Liver (tissue), 3 donors: ENCODE measurements around the gene SURF1.

Experiments used
- EGR1 ChIP-seq, 2 donors: IDR thresholded peaks; 2 replicates each; pipeline ENCODE4 v1.6.1; 2016 to 2018; ENCODE audit warnings: antibody characterized with exemption in 2 of 2, low read depth in 2 of 2
- FOXA1 ChIP-seq: IDR thresholded peaks from 2 replicates; pipeline ENCODE4 v1.6.1; 2016; ENCODE audit warnings: antibody characterized with exemption
- FOXA2 ChIP-seq: IDR thresholded peaks from 2 replicates; pipeline ENCODE4 v1.6.1; 2016; ENCODE audit warnings: antibody characterized with exemption
- GABPA ChIP-seq, 2 donors: IDR thresholded peaks in 1 of 2; conservative IDR thresholded peaks in 1 of 2; 2 replicates each; pipeline ENCODE4 v1.6.1; 2016; ENCODE audit warnings: antibody characterized with exemption in 2 of 2, mild to moderate bottlenecking in 1 of 2, moderate library complexity in 1 of 2
- RAD21 ChIP-seq, 2 donors: IDR thresholded peaks; 2 replicates each; pipeline ENCODE4 v1.6.1; 2016; ENCODE audit warnings: antibody characterized with exemption in 2 of 2, mild to moderate bottlenecking in 2 of 2
- TAF1 ChIP-seq: conservative IDR thresholded peaks from 2 replicates; pipeline ENCODE4 v1.6.1; 2016; ENCODE audit warnings: antibody characterized with exemption, mild to moderate bottlenecking
- YY1 ChIP-seq: IDR thresholded peaks from 2 replicates; pipeline ENCODE4 v1.6.1; 2016; ENCODE audit warnings: antibody characterized with exemption, mild to moderate bottlenecking
- TF ChIP-seq, protein P1 (sequence below): fragments of 150-350 bp; IDR thresholded peaks from 2 replicates; pipeline ENCODE4 v1.5.1; 2017; ENCODE audit warnings: improper control_type of control experiment, low read depth, low read length; ENCODE audit not compliant: missing input control
- TF ChIP-seq, protein P2 (sequence below): IDR thresholded peaks from 2 replicates; pipeline ENCODE4 v1.6.1; 2016; ENCODE audit warnings: antibody characterized with exemption, mild to moderate bottlenecking
- TF ChIP-seq, protein P3 (sequence below): IDR thresholded peaks from 2 replicates; pipeline ENCODE4 v1.6.1; 2016; ENCODE audit warnings: antibody characterized with exemption
- TF ChIP-seq, protein P4 (sequence below): IDR thresholded peaks from 2 replicates; pipeline ENCODE4 v1.6.1; 2016; ENCODE audit warnings: antibody characterized with exemption
- donor health status: healthy.
- donor health status: healthy.

DNA sequence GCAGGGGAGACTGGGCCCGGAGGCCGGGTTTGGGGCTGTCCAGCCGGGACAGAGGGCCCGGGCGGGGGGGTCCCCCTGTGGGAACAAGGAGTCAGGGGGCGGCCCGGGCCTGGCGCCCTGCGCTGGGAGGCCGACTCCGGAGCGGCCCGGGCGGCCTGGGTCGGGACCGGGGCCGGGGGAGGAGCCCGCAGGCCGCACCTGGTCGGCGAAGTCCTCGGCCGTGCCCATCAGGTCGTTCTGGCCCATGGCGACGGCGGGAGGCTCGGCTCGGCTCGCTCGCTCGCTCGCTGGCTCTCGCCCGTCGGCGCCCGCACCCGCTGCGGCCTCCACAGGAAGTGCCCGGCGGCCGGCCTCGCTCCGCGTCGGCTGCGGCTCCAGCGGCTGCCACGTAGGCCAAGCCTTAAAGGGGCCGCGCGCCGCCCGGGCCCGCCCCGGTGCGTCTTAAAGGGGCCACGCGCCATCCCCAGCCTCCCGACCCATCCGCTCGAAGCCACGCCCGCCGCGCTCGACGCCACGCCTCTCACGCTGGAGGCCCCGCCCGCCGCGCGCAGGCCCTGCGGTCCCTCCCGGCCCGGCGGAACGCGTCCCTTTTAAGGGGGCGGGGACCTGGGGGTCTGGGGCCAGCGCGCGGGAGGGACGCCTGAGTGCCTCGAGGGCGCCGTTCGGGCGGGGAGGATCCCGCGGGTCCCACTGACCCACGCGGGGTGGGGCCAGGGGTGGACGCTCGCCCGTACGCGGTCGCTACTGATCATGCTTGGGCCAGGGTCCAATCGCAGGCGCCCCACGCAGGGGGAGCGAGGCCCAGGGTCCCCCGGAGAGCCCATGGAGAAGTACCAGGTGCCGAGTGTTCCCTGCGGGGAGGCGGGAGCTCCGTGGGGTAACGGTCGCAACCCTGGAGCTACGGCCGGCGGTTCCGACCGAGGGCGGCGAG lies 19.7 kb upstream of the SURF1 start, which contains the start of the genes STKLD1 and SURF4:
- TF ChIP-seq RAD21 (IDR thresholded peaks at IDR 0.05) (no peak), EGR1 (IDR thresholded peaks at IDR 0.05; ENCODE audit: low read depth in 2 of 2) (no peak), FOXA1 (no peak), YY1 (no peak), FOXA2 (no peak), GABPA (IDR thresholded peaks at IDR 0.05 in 1 of 2, conservative IDR thresholded peaks at IDR 0.05 in 1 of 2) (peak in 1 of 2 donors; percentile 60), TAF1 (no peak)
- TF ChIP-seq, protein P1, sequence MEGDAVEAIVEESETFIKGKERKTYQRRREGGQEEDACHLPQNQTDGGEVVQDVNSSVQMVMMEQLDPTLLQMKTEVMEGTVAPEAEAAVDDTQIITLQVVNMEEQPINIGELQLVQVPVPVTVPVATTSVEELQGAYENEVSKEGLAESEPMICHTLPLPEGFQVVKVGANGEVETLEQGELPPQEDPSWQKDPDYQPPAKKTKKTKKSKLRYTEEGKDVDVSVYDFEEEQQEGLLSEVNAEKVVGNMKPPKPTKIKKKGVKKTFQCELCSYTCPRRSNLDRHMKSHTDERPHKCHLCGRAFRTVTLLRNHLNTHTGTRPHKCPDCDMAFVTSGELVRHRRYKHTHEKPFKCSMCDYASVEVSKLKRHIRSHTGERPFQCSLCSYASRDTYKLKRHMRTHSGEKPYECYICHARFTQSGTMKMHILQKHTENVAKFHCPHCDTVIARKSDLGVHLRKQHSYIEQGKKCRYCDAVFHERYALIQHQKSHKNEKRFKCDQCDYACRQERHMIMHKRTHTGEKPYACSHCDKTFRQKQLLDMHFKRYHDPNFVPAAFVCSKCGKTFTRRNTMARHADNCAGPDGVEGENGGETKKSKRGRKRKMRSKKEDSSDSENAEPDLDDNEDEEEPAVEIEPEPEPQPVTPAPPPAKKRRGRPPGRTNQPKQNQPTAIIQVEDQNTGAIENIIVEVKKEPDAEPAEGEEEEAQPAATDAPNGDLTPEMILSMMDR, result no peak
- TF ChIP-seq, protein P2, sequence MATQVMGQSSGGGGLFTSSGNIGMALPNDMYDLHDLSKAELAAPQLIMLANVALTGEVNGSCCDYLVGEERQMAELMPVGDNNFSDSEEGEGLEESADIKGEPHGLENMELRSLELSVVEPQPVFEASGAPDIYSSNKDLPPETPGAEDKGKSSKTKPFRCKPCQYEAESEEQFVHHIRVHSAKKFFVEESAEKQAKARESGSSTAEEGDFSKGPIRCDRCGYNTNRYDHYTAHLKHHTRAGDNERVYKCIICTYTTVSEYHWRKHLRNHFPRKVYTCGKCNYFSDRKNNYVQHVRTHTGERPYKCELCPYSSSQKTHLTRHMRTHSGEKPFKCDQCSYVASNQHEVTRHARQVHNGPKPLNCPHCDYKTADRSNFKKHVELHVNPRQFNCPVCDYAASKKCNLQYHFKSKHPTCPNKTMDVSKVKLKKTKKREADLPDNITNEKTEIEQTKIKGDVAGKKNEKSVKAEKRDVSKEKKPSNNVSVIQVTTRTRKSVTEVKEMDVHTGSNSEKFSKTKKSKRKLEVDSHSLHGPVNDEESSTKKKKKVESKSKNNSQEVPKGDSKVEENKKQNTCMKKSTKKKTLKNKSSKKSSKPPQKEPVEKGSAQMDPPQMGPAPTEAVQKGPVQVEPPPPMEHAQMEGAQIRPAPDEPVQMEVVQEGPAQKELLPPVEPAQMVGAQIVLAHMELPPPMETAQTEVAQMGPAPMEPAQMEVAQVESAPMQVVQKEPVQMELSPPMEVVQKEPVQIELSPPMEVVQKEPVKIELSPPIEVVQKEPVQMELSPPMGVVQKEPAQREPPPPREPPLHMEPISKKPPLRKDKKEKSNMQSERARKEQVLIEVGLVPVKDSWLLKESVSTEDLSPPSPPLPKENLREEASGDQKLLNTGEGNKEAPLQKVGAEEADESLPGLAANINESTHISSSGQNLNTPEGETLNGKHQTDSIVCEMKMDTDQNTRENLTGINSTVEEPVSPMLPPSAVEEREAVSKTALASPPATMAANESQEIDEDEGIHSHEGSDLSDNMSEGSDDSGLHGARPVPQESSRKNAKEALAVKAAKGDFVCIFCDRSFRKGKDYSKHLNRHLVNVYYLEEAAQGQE, result no peak
- TF ChIP-seq, protein P3, sequence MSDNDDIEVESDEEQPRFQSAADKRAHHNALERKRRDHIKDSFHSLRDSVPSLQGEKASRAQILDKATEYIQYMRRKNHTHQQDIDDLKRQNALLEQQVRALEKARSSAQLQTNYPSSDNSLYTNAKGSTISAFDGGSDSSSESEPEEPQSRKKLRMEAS, result no peak
- TF ChIP-seq, protein P4, sequence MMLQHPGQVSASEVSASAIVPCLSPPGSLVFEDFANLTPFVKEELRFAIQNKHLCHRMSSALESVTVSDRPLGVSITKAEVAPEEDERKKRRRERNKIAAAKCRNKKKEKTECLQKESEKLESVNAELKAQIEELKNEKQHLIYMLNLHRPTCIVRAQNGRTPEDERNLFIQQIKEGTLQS, result no peak
